BLaER1 treated with 17β-estradiol and CSF1 and Interleukin-3, amounts not matched to agents 10 nM and 100 nM (cell line): Measurements from ENCODE around the gene ARF1.

ENCODE experiments used
- H3K27ac ChIP-seq, 11 experiments: shearing (Covaris generic); formaldehyde crosslinking; 2 replicates each; pipeline ENCODE4 v1.8.1; 2022
- H3K27me3 ChIP-seq, 11 experiments: shearing (Covaris generic); formaldehyde crosslinking; 2 replicates each; pipeline ENCODE4 v1.8.1; 2022
- H3K36me3 ChIP-seq, 11 experiments: shearing (Covaris generic); formaldehyde crosslinking; 2 replicates each; pipeline ENCODE4 v1.8.1; 2022
- H3K4me1 ChIP-seq, 10 experiments: shearing (Covaris generic); formaldehyde crosslinking; 2 replicates each; pipeline ENCODE4 v1.8.1; 2022
- H3K4me2 ChIP-seq, 11 experiments: shearing (Covaris generic); formaldehyde crosslinking; 2 replicates each; pipeline ENCODE4 v1.8.1; 2022
- H3K4me3 ChIP-seq, 10 experiments: shearing (Covaris generic); formaldehyde crosslinking; 2 replicates each; pipeline ENCODE4 v1.8.1; 2022
- H3K9ac ChIP-seq, 11 experiments: shearing (Covaris generic); formaldehyde crosslinking; 2 replicates each; pipeline ENCODE4 v1.8.1; 2022
- H3K9me3 ChIP-seq, 11 experiments: shearing (Covaris generic); formaldehyde crosslinking; replicated peaks in 1 of 11; 2 replicates each; pipeline ENCODE4 v1.8.1; 2022
- H4K20me1 ChIP-seq, 11 experiments: shearing (Covaris generic); formaldehyde crosslinking; 2 replicates each; pipeline ENCODE4 v1.8.1; 2022
- Cebpa-rat ChIP-seq, 11 experiments: shearing (Covaris generic); IDR thresholded peaks; 2 replicates each; pipeline ENCODE4 v1.8.1; 2022

Gene ARF1

DNA sequence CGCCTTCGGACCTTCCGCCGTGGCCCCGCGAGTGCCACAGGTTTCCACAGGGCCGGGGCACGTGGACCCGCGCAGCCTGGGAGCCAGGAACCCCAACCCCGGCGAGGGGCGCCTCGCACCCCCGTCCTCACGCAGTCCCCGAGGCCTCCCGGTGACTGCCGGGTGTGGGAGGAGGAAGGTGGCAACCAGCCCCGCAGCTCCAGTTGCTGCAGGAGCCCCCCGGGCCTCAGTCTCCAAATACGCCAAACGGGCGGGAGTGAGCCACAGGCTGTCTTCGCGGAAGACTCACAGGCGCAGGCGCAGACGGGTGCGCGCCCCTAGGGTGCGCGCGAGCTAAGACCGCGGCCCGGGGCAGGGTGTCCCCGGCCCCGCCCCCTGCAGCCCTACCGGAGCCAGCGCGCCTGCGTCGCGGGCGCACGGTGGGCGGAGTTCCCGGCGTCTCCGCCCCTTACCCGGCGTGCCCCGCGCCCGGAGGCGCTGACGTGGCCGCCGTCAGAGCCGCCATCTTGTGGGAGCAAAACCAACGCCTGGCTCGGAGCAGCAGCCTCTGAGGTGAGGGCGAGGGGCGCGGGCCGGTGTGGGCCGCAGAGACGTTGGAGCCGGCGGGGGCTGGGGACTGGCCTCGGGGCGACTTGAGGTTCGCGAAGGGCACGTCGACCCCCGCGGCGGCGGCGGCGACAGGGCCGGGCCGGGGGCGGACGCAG, at the start of gene ARF1:
Gene ARF1, plus strand, starts transcription at position 495 of the 704 bp plus-strand sequence. CDS start 14,407 bp downstream, outside the sequence.
- Histone ChIP-seq H4K20me1 (peaks cover 52 to 75% (median 63%) of the 10 kb centered on the region in 11 experiments), H3K4me1 (peaks cover 63 to 79% (median 73%) of the 10 kb centered on the region in 10 experiments), H3K4me3 (peak within 1 kb of the TSS; percentile 90 to 100 (median 99)), H3K4me2 (peak within 1 kb of the TSS; percentile 96 to 100 (median 98)), H3K36me3 (peaks cover 10 to 40% (median 33%) of the 10 kb centered on the region in 11 experiments; a peak in 19 of 22 replicates), H3K27me3 (no peaks in the 10 kb centered on the region), H3K27ac (peak within 1 kb of the TSS; percentile 96 to 100 (median 99)), H3K9ac (peak within 1 kb of the TSS; percentile 96 to 100 (median 99)), H3K9me3 (no peaks in the 10 kb centered on the region)
- no peak for TF ChIP-seq Cebpa-rat (IDR thresholded peaks at IDR 0.05)

DNA sequence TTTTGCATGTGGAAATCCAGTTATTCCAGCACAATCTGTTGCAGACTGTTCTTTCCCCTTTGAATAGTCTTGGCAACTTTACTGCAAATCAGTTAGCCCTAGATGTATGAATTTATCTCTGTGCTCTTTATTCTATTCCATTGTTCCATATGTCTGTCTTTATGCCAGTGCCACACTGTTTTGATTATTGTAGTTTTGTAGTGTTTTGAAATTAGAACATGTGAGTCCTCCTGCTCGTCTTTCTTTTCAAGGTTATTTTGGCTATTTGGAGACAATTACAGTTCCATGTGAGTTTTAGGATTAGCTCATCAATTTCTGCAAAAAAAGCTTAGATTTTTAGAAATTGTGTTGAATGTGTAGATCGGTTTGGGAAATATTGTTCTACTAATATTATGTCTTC, 49.1 kb upstream of the ARF1 start:
- no peak overlapping the region for H3K4me3 ChIP-seq
- H3K9ac ChIP-seq: no peak overlapping the region
- H3K27ac ChIP-seq: no peak overlapping the region
- peaks cover 0 to 9% (median 2%) of the 10 kb centered on the region in 10 experiments; a peak in 3 of 20 replicates for H3K4me1 ChIP-seq
- no peak for TF ChIP-seq Cebpa-rat (IDR thresholded peaks at IDR 0.05)
- H3K4me2 ChIP-seq: no peak overlapping the region
- H3K36me3 ChIP-seq: no peaks in the 10 kb centered on the region
- no peaks in the 10 kb centered on the region for H3K27me3 ChIP-seq
- peaks cover 0 to 11% (median 5%) of the 10 kb centered on the region in 11 experiments; a peak in 8 of 22 replicates for H3K9me3 ChIP-seq
- H4K20me1 ChIP-seq: no peaks in the 10 kb centered on the region

DNA sequence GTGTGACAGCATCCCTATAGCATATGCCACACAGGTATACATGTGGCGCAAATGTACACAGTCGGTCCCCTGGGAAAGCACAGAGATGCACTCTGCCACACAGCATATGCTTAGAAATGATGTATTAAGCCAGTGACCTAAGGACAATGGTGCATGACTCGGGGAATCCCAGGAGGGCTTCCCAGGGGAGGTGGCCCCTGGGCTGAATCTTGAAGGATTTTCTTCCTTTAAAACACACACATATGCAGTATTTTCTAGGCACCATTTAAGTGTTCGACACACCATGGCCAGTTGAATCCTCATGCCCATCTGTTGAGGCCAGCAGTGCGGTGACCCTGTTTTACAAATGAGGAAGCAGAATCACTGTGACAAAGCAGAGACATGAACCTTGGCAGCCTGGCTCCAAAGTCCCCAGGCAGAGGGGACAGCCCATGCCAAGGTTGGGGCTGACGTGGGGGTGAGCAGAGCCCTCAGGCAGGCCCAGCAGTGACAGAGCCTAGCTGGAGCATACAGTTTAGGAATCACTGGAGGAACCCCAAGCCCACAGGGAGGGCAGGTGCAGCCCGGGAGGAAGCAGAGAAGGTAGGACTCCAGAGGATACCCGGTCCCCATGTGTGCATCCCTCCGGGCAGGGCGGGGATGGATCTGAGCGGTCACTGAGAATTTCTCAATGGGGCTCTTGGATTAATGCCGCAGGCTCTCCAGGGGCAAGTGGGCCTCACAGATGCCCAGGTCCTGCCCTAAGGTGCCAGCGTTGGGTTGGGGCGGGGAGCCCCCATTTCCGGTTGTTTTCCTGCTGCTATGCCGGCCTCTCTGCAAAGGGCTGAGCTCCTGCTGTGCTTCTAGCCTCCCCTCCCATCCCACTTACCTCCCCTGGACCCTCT, 47.3 kb upstream of the ARF1 start:
- no peak for TF ChIP-seq Cebpa-rat (IDR thresholded peaks at IDR 0.05)
- no peak overlapping the region for H3K4me2 ChIP-seq
- no peaks in the 10 kb centered on the region for H4K20me1 ChIP-seq
- H3K27me3 ChIP-seq: no peaks in the 10 kb centered on the region
- no peaks in the 10 kb centered on the region for H3K36me3 ChIP-seq
- peaks cover 0 to 11% (median 5%) of the 10 kb centered on the region in 11 experiments; a peak in 8 of 22 replicates for H3K9me3 ChIP-seq
- H3K4me3 ChIP-seq: no peak overlapping the region
- peaks cover 0 to 9% (median 2%) of the 10 kb centered on the region in 10 experiments; a peak in 3 of 20 replicates for H3K4me1 ChIP-seq
- H3K9ac ChIP-seq: no peak overlapping the region
- H3K27ac ChIP-seq: no peak overlapping the region

DNA sequence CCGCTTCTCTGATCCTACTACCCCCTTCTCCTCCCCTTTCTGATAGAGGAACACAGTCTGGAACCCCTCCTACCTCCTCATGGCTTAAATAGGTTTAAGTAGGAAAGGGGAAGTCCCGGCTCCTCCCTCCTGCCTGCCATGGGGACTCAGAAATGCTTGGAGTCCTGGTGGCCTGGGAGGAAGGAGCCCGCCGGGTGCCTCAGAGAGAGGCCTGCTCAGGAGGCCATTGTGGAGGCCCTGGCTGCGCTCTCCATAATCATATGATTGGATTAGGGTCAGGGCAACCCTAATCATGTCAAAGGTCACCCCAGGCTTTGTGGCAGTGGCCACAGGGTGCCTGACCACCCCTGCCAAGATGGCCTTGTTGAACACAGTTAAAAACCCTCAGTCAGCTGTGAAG, 46.7 kb upstream of the ARF1 start:
- no peak overlapping the region for H3K4me3 ChIP-seq
- H3K36me3 ChIP-seq: no peaks in the 10 kb centered on the region
- H3K27ac ChIP-seq: no peak overlapping the region
- no peaks in the 10 kb centered on the region for H4K20me1 ChIP-seq
- no peak overlapping the region for H3K4me2 ChIP-seq
- no peak overlapping the region for H3K9ac ChIP-seq
- peaks cover 0 to 9% (median 2%) of the 10 kb centered on the region in 10 experiments; a peak in 3 of 20 replicates for H3K4me1 ChIP-seq
- no peaks in the 10 kb centered on the region for H3K27me3 ChIP-seq
- no peak for TF ChIP-seq Cebpa-rat (IDR thresholded peaks at IDR 0.05)
- peaks cover 0 to 11% (median 5%) of the 10 kb centered on the region in 11 experiments; a peak in 8 of 22 replicates for H3K9me3 ChIP-seq

DNA sequence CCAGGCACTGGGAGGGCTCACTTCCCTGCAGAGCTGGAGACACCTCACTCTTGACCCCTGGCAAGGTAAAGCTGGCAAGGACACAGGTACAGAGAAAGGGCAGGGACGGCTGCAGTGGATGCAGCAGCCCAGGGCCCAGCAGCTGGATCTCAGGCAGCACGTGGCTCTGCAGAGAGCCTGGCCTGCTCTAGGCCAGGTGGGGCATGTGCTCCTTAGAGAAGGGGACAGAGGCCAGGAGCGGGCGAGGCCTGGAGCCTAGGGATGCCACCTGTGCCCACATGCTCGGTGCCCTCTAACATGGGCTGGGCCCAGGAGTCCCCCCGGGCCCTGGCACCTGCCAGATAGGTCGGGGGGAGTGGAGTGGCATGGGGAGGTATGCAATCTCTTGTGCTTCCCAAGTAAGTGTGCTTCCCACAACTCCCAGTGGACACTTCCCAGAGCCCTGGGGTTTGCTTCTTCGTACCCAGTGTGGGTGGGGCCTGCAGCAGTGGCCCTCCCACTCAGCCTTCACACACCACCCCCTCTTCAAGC, 45.7 kb upstream of the ARF1 start:
- Histone ChIP-seq H4K20me1 (no peaks in the 10 kb centered on the region), H3K4me3 (no peak overlapping the region), H3K9me3 (peaks cover 0 to 11% (median 5%) of the 10 kb centered on the region in 11 experiments; a peak in 8 of 22 replicates), H3K4me2 (no peak overlapping the region), H3K27ac (no peak overlapping the region), H3K27me3 (no peaks in the 10 kb centered on the region), H3K4me1 (peaks cover 0 to 9% (median 2%) of the 10 kb centered on the region in 10 experiments; a peak in 3 of 20 replicates), H3K9ac (no peak overlapping the region), H3K36me3 (no peaks in the 10 kb centered on the region)
- TF ChIP-seq Cebpa-rat (IDR thresholded peaks at IDR 0.05): no peak

DNA sequence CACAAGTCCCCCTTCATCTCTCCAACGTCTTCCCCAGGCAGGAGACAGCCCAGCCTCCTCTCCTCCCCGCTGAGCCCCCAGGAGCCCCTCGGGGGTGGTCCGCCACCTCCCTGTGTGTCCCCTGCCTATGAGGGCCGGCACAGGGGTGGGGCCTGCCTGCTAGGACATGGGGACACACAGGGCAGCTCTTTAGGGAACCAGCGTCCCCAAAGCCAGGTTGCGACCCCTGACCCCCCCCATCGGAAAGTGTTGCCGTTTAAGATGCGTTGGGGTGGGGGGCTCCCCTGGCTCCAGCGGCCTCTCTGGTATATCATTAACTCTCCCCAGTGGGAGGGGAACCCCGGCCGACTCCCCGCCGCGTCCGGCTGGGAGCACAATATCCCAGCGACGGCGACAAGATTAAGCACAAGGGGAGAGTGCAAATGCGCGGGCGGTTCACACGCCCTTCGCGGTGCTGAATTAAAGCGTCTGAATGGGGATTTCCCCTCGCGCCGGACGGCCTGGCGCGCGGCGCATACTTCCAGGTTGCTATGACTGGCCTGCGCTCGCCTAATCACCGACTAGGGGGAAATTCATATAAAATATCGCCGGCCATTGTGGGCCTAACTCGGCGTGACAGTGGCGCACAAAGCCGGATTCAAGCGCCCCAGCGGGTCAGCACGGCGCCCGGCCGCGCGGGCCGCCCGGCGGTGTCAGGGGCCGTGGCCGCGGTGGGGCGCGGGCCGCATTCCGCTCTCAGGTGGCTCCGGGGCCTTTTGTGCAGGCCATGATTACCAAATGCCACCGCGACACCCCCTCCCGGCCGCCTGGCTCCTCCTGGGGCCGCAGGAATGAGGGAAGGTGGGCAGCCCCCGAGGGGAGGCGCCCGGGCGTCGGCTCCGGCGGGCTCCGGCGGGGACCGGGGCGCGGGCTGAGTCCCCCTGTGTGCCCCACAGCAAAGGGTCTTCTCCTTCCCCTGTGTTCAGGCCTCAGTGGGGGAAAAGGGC, 44.8 kb upstream of the ARF1 start:
- Histone ChIP-seq H3K4me1 (peaks cover 0 to 9% (median 2%) of the 10 kb centered on the region in 10 experiments; a peak in 3 of 20 replicates), H3K9ac (no peak overlapping the region), H3K9me3 (peaks cover 0 to 11% (median 5%) of the 10 kb centered on the region in 11 experiments; a peak in 8 of 22 replicates), H4K20me1 (no peaks in the 10 kb centered on the region), H3K4me3 (no peak overlapping the region), H3K4me2 (no peak overlapping the region), H3K27me3 (no peaks in the 10 kb centered on the region), H3K36me3 (no peaks in the 10 kb centered on the region), H3K27ac (no peak overlapping the region)
- TF ChIP-seq Cebpa-rat (IDR thresholded peaks at IDR 0.05): no peak

DNA sequence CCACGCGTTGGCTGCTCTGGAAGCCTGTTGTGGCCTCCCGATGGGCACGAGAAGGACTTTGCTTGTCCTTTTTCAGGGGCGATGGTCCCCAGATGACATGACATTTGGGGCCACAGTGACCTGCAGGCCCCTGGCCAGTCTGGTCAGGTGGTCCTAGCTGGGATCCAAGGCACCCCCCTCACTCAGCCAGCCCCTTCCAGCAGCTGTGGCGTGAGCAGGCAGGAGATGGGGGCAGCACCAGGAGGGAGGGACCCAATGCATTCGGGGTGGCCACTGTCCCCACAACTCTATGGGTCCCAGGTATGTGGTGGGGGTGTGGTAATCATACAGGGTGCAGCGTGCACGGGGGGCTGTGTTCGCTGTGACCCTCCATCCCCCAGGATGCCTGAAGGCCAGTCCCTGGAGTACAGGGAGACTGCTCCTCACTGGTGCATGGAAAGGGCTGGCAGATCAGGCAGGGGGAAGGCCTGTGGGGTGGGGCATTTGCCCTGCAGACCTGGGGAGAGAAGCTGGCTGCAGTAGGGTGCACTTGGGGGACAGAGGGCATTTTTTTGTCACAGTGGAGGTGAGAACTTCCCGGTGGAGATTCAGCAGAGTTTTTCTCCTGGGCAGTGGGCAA, 44.0 kb upstream of the ARF1 start:
- no peak overlapping the region for H3K9ac ChIP-seq
- peaks cover 0 to 9% (median 2%) of the 10 kb centered on the region in 10 experiments; a peak in 3 of 20 replicates for H3K4me1 ChIP-seq
- no peak for TF ChIP-seq Cebpa-rat (IDR thresholded peaks at IDR 0.05)
- H3K27me3 ChIP-seq: no peaks in the 10 kb centered on the region
- no peak overlapping the region for H3K4me2 ChIP-seq
- no peaks in the 10 kb centered on the region for H3K36me3 ChIP-seq
- no peak overlapping the region for H3K27ac ChIP-seq
- peaks cover 0 to 6% (median 1%) of the 10 kb centered on the region in 11 experiments; a peak in 7 of 22 replicates for H3K9me3 ChIP-seq
- no peak overlapping the region for H3K4me3 ChIP-seq
- no peaks in the 10 kb centered on the region for H4K20me1 ChIP-seq
